Tibial nerve (tissue), 4 donors: ENCODE measurements around the gene CDK15. TPM values are rescaled to one million over a fixed set of nuclear protein-coding genes. Genes with fewer than 3 reads are reported as not detected.

Experiments
- DNase-seq, 2 donors: peaks; one replicate each; pipeline ENCODE4 v3.0.0-alpha.2; 2019; ENCODE audit warnings: low spot score in 2 of 2
- H3K27ac ChIP-seq, 4 donors: fragments of 200-600 bp; sonication (generic) in 3 of 4; one replicate each; pipeline ENCODE4 v1.5.1; 2017 to 2019; ENCODE audit warnings: mild to moderate bottlenecking in 1 of 4
- H3K27me3 ChIP-seq, 2 donors: fragments of 200-600 bp; sonication (generic) in 1 of 2; one replicate each; pipeline versions ENCODE4 v1.5.1 to v1.6.0; 2017 to 2019
- H3K36me3 ChIP-seq, 3 donors: fragments of 200-600 bp; sonication (generic); one replicate each; pipeline ENCODE4 v1.5.1; 2018 to 2019
- H3K4me1 ChIP-seq, 4 donors: fragments of 200-600 bp; sonication (generic) in 3 of 4; one replicate each; pipeline ENCODE4 v1.5.1; 2017 to 2019
- H3K4me3 ChIP-seq, 4 donors: fragments of 200-600 bp; sonication (generic) in 3 of 4; one replicate each; pipeline ENCODE4 v1.5.1; 2017 to 2019; ENCODE audit warnings: mild to moderate bottlenecking in 1 of 4, moderate library complexity in 1 of 4
- H3K9me3 ChIP-seq, 4 donors: fragments of 200-600 bp; sonication (generic) in 3 of 4; one replicate each; pipeline ENCODE4 v1.5.1; 2017 to 2019
- CTCF ChIP-seq, 5 experiments: fragments of 200-600 bp in 3 of 5; fragments of 450-650 bp in 2 of 5; sonication (generic) in 3 of 5; IDR thresholded peaks; one replicate each; pipeline ENCODE4 v1.5.1; 2016 to 2019; ENCODE audit warnings: antibody characterized with exemption in 5 of 5, mild to moderate bottlenecking in 3 of 5, moderate library complexity in 2 of 5
- EP300 ChIP-seq, 2 donors: sonication (generic); formaldehyde crosslinking; IDR thresholded peaks; one replicate each; pipeline ENCODE4 v1.6.1; 2017; ENCODE audit warnings: antibody characterized with exemption in 2 of 2, mild to moderate bottlenecking in 1 of 2
- POLR2A ChIP-seq, 2 donors: fragments of 450-650 bp; IDR thresholded peaks; one replicate each; pipeline ENCODE4 v1.6.1; 2017; ENCODE audit warnings: antibody characterized with exemption in 2 of 2, mild to moderate bottlenecking in 2 of 2, moderate library complexity in 2 of 2
- WGBS, 2 donors: methylation state at CpG; one replicate each; pipeline ENCODE4 v1.1.5; 2018; 5-methylcytosine and 5-hydroxymethylcytosine counted together
- total RNA-seq, 4 donors: library from RNA; depleted of rRNA; stranded (reverse); fragments of >200 nt; gene quantifications; one replicate each; pipeline ENCODE4 v1.1.0, GENCODE V29; 2016

CDK15 gene
- total RNA-seq, 4 donors from 2014 or later, result 0.90 to 6.5 (median 1.4) TPM

GRCh38 chr2:201852878-201853415 is 46.6 kb downstream of the CDK15 start:
- Histone ChIP-seq H3K27ac (no peak overlapping the region), H3K4me3 (no peak overlapping the region), H3K27me3 (no peaks in the 10 kb centered on the region), H3K9me3 (no peaks in the 10 kb centered on the region), H3K36me3 (no peaks in the 10 kb centered on the region), H3K4me1 (peaks cover 0 to 1% (median 0%) of the 10 kb centered on the region in 4 donors)
- no peak for DNase-seq
- TF ChIP-seq EP300 (IDR thresholded peaks at IDR 0.05) (no peak), POLR2A (IDR thresholded peaks at IDR 0.05) (no peak), CTCF (IDR thresholded peaks at IDR 0.05) (no peak)
- 77 to 84% methylated on average over 1 of the region's 1 CpG for WGBS, 2 donors

- H3K36me3 ChIP-seq, result no peaks in the 10 kb centered on the region
- WGBS, 2 donors, result 74 to 78% methylated on average over 4 of the region's 4 CpGs
- H3K4me3 ChIP-seq, result no peak overlapping the region
- no peak overlapping the region for H3K27ac ChIP-seq
- no peaks in the 10 kb centered on the region for H3K27me3 ChIP-seq
- no peaks in the 10 kb centered on the region for H3K9me3 ChIP-seq
- TF ChIP-seq EP300 (IDR thresholded peaks at IDR 0.05) (no peak), CTCF (IDR thresholded peaks at IDR 0.05) (no peak), POLR2A (IDR thresholded peaks at IDR 0.05) (no peak)
- H3K4me1 ChIP-seq, result peaks cover 0 to 15% (median 0%) of the 10 kb centered on the region in 4 donors
- DNase-seq, result no peak
Observed at GRCh38 chr2:201854221-201854801, 48.0 kb downstream of the CDK15 start.

GRCh38 chr2:201854841-201855240 is 48.5 kb downstream of the CDK15 start:
- no peaks in the 10 kb centered on the region for H3K9me3 ChIP-seq
- no peak overlapping the region for H3K4me3 ChIP-seq
- no peak overlapping the region for H3K27ac ChIP-seq
- 92 to 98% methylated on average over 4 of the region's 4 CpGs for WGBS, 2 donors
- peaks cover 0 to 18% (median 0%) of the 10 kb centered on the region in 4 donors for H3K4me1 ChIP-seq
- no peak for DNase-seq
- H3K36me3 ChIP-seq, result no peaks in the 10 kb centered on the region
- H3K27me3 ChIP-seq, result no peaks in the 10 kb centered on the region
- TF ChIP-seq EP300 (IDR thresholded peaks at IDR 0.05) (no peak), POLR2A (IDR thresholded peaks at IDR 0.05) (no peak), CTCF (IDR thresholded peaks at IDR 0.05) (no peak)

- Histone ChIP-seq H3K36me3 (no peaks in the 10 kb centered on the region), H3K27ac (no peak overlapping the region), H3K4me3 (no peak overlapping the region), H3K27me3 (no peaks in the 10 kb centered on the region), H3K4me1 (peaks cover 0 to 20% (median 0%) of the 10 kb centered on the region in 4 donors), H3K9me3 (no peaks in the 10 kb centered on the region)
- 77 to 80% methylated on average over 3 of the region's 3 CpGs for WGBS, 2 donors
- DNase-seq, result no peak
- no peak for TF ChIP-seq POLR2A (IDR thresholded peaks at IDR 0.05)
- no peak for TF ChIP-seq EP300 (IDR thresholded peaks at IDR 0.05)
- no peak for TF ChIP-seq CTCF (IDR thresholded peaks at IDR 0.05)
Observed at GRCh38 chr2:201855356-201855755, 49.0 kb downstream of the CDK15 start.

- Histone ChIP-seq H3K9me3 (no peaks in the 10 kb centered on the region), H3K4me1 (peaks cover 0 to 26% (median 0%) of the 10 kb centered on the region in 4 donors), H3K27ac (no peak overlapping the region), H3K4me3 (no peak overlapping the region), H3K36me3 (no peaks in the 10 kb centered on the region), H3K27me3 (no peaks in the 10 kb centered on the region)
- DNase-seq, result no peak
- WGBS, 2 donors, result 95 to 97% methylated on average over 2 of the region's 2 CpGs
- no peak for TF ChIP-seq EP300 (IDR thresholded peaks at IDR 0.05)
- TF ChIP-seq POLR2A (IDR thresholded peaks at IDR 0.05), result no peak
- no peak for TF ChIP-seq CTCF (IDR thresholded peaks at IDR 0.05)
Observed at GRCh38 chr2:201857326-201857725, 51.0 kb downstream of the CDK15 start.
